Activated CD4-positive, alpha-beta T cell treated with anti-CD3 and anti-CD28 coated beads, Interleukin-2, Interleukin-4, amounts not matched to agents 100 ng/mL and 50 ng/mL, durations not matched to agents 16 hours and 8 hours (primary cell): Measurements from ENCODE around the gene UBAC1.
"Not testable (repeated sequence)": the region's sequence is repeated elsewhere in the genome, so short reads cannot be mapped to it uniquely, and the experiment has no call there.

Source experiments
- DNase-seq: peaks from one replicate; pipeline ENCODE4 v3.0.0-alpha.2; 2020; ENCODE audit warnings: low spot score

The UBAC1 gene

DNA sequence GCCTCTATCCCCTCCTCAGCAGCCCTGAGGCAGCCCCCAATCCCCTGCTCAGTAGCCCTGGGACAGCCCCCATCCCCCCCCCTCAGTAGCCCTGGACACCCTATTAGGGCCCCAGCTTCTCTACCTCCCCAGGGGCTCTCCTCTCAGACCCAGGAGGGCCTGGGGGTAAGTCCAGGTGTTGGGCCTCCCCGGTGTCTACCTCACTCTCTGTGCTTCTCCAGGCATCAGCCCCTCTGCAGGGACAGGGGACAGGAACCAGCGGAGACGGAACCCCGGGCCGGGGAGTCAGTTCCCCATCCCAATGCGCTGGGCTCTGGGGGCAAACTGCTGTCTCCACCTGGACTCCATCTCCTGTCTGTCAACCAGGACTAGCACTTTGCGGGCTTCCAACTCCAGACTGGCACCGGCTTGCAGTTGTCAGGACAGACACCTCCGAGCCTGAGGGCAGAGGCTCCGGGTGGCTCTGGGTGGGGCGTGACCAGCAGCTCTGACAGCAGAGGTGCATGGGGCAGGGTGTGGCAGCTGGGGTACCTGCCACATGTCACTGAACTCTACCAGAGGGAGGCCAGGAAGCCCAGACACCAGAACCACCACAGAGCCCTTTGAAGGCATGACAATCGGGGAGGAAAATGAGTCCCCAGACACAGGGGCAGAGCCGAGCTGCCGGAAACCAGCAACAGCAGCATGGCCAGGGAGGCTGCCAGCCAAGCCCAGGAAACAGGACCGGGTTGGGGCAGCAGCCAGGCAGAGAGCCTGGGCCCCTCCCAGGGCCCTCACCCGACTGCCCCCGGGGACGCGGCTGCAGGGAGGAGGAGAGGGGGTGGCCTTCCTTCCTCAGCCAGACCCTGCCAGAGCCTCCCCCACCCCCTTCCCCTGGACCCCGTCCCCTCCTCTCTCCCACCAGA lies 17.7 kb upstream of the UBAC1 start:
- DNase-seq, result peak; percentile 17

DNA sequence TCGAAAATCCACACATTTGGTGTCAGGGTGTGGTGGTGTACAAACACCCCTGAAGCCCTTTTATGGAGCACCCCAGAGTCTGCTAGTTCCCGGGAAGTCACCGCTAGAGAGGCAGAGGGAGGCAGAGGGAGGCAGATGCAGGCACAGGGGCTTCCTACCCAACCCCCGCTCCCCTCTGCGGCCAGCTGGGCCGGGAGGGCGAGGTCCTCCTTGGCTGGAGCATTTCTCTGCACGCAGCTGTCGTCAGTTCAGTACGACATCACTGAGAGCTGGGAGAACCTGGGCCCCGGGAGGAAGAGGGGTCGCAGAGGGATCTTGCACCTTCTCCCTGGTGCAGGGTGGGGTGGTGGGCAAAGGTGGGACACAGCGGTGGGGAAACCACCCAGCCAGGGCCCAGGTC lies 15.8 kb upstream of the UBAC1 start:
- no peak for DNase-seq

DNA sequence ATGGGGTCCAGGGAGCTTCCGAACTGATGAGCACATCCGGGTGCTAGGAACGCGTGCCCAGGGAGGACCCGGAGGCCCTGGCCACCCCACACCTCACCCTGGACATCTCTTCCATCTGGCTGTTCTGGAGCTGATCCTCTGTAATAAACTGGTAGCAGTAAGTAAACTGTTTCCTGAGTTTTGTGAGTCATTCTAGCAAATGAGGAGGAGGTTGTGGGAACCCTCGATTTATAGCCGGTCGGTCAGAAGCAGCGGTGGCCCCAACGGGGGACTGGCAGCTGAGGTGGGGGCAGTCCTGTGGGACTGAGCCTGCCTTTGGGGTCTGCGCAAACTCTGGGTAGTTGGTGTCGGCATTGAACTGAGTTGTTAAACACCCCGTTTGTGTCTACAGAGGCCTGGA lies 15.4 kb upstream of the UBAC1 start:
- DNase-seq, result no peak

DNA sequence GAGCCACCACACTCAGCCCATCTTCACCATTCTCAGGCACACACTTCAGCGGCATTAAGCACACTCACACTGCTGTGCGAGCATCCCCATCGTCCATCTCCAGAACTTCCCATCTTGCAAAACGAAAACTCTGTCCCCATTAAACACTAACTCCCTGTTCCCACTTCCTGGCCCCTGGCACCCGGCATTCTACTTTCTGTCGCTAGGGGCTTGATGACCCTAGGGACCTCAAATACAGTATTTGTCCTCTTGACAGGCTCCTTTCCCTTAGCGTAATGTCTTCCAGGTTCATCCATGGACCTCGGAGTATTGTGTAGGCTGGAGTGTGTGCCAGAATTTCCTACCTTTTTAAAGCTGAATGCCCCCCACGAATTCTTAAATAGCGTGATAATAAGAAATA lies 14.7 kb upstream of the UBAC1 start:
- DNase-seq, result no peak

DNA sequence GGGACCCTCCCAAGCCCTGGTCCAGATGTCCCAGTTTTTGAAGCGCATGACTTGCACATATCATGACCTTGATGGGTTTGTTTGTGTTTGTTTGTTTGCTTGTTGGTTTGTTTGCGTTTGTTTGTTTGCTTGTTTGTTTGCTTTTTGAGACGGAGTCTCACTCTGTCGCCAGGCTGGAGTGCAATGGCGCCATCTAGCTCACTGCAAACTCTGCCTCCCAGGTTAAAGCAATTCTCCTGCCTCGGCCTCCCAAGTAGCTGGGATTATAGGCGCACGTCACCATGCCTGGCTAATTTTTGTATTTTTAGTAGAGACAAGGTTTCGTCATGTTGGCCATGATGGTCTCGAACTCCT lies 13.0 kb upstream of the UBAC1 start:
- no peak for DNase-seq

DNA sequence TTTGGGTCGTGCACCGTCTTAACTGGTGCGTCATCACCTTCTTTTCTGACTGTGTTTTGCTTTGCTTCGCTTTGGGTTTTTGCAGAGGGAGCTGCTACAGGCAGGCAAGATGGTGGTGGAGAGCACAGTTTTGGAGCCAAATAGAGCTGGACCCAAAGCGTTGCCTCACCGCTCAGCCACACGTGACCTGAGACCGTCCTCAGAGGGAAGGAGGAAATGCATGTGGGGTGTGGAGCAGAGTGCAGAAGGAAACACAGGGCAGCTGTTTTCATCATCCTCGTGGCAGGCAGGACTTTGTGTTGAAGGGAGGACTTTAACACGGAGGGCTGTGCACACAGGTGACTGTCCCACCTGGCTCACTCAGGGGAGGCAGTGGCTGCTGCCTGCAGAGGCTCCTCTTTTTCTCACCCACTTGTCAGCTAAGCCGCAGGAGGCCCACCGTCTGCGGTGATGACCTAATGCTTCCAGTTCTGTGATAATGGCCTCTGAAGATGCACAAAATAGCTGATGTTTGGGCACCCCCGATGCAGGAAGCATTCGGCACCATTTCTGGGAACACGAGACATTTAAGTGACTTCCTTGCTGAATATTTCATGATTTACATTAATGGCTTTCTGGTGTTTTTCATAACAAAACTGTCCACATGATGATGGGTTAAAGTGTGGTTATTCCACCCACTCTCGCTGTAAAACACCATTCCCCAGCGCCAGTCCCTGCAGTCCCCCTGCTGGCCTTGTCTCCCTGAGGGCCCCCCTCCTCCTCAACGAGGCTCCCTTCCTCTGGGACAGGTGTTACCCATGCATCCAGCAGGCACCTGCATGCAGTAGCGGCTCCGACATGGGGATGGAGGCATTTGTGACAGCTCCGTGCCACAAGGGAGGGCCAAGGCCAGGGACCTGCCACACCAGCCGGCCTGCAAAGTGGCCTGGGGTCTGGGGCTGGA lies 12.4 kb upstream of the UBAC1 start:
- DNase-seq, result no peak

DNA sequence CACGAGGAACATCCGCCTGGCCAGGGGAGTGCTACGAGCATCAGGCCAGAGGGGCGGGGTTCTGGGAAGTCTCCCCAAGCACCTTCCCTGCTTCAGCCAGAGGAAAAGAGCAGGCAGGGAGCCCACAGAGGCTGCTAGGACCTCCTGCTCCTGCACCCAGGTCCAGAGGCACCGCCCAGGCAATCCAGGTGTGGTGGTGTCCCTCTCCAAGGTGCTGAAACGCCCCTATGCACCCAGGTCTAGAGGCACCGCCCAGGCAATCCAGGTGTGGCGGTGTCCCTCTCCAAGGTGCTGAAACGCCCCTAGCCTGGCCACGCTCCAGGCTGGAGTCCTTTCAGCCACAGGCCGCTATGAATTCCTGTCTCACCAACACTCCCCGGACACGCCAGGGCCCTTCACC lies 10.7 kb upstream of the UBAC1 start:
- no peak for DNase-seq

DNA sequence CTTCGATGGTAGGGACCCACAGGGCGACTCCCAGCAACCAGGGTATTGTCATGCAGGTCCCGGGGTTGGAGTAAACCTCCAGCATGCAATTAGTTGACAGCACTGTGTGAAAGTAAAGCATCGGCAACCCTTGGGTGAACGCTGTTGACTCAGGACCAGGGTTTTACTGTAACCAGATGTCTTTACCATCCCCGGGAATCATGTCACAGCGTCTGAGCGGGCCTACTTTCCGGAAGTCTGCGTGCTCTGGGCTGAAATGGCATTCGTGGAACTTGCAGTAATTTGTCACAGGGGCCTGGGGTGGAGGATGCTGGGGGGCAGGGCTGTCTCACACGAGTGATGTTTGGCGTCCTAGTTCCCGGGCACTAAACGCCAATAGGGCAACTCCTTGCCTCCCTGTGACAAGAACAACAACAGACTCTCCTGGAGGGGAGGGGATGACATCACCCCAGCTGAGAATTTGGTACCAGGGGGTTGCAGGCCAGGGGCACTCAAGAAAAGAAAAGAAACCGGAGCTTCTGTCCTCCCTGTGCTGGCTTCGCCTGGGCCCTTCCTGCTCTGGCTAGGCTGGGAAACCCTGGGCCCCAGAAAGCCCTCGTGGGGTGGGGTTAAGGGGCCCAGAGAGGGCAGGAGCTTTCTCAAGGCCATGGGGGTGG lies 10.1 kb upstream of the UBAC1 start:
- no peak for DNase-seq

DNA sequence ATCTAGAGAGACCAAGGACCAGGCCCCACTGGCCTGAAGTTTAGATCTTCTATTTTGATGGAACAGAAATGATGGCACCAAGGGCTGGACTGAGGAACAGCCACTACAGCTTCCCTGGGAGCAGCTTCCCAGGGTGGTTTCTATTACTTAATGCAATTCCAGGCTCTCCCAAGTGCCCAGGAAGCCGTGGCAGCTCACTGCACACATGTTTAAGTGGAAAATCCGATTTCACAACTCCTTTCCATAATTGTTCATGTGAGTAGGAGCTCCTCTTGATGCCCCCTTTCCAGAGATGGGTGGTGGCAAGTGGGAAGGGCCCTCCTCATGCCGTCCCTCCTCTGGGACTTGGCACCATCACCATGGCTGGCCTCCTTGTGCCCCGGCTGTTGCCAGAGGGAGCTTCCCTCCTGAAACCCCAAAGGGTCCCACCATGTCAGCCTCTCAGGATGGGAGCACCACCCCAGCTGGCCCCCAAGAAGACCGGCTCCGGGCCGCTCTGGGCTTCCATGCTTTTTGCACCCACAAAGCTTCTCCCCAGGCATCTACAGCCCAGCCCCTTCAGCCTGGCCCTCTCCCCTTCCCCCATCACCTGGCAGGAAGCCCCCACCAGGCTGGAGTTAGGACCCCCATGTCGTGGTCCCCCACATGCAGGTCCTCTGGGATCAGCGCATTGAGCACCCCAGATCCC lies 9.1 kb upstream of the UBAC1 start:
- no peak for DNase-seq

DNA sequence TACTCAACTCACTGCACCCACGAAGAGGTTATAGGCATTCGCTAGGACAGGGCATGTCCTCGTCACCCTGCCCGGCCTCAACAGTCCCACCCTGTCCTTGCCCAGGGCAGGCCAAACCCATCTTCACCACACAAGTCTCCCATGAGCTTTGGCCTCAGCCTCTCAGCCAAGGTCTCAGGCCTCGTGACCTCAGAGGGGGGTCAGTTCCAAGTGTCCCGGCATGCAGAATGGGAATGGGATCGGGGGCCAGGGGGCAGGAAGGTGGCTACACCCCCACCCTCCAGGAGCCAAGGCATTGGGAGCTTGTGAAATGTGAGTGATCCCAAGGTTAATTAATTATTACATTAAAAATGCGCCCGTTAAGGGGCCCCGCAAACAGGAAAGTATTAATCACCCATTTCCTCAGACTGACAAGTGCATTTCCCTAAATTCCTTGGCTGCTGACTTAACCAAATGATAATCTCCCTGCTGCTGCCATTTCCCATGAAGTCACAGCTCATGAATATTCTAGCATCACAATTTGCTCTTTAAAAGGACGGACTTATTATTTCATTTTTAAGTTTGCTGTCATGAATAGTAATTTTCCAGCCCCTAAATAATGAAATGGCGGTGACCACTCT lies 8.0 kb upstream of the UBAC1 start:
- DNase-seq, result no peak

DNA sequence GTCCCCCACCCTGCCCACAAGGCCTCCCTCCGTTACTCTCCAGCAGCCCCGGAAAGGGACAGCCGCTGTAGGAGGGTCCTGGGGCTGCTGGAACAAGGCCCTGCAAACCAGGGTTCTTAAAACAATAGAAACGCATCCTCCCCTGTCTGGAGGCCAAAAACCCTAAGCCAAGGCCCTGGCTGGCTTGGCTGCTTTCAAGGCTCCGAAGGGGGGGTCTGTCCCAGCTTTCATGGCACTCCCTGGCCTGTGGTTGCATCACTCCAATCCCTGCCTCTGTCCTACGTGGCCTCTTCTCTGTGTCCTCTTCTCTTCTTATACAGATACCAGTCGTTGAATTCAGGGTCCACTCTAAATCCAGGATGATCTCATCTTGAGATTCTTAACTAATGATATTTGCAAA lies 7.4 kb upstream of the UBAC1 start:
- DNase-seq, result no peak

DNA sequence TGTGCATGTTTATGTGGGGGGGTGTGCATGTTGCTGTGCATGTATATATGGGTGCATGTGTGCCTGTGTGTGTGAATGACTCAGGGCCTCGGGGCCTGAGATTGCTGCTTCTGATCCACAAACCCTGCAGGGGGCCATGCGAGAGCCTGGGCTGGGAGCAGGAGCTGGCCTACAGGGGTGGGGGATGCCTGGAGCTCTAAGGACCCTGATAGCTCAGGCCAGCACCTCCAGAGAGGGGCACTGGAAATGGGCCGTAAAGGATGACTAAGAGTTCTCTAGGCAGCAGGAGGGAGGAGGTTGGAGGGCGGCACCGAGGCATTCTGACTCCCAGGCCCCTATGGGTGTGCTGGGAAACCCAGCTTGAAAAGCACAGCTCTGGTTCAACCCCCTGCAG lies 6.9 kb upstream of the UBAC1 start:
- no peak for DNase-seq

DNA sequence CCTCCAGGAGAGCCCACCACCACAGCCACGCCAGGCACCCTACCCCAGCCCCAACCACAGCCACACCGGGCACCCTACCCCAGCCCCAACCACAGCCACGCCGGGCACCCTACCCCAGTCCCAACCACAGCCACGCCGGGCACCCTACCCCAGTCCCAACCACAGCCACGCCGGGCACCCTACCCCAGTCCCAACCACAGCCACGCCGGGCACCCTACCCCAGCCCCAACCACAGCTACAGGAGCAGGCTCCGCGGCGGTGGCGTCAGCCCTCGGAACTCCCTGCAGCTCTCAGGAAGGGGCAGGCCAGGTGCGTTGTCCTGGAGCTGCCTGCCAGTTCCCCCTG lies 5.7 kb upstream of the UBAC1 start:
- not testable (repeated sequence) for DNase-seq

DNA sequence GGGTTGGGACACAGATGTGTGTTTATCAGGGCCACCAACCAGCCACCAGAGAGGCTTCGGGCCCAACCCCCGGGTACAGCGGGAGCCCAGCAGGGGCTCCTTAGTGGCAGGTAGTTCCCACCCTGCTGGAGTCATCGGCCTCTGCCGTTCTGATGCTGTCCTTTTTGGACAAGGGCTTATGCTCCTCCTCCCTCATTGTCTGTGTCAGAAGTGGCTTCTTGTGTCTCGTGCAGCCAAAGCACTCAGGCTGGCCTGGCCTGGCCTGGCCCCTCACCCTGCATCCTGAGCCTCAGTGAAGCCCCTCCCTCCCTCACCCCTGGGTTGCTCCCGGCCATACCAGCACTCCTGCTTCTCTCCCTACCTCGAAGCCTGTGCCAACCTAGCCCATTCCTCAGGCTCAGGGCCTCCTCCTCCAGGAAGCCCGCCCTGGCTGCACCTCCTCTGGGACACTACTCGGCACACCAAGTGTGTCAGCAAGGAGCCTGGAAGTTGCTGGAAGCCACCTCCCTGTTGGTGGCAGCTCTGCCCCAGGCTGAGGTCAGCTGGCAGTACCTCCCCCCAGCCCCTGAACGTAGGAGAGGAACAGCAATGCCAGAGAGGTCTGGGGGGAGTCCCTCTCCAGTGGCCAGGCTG lies 4.1 kb upstream of the UBAC1 start:
- no peak for DNase-seq

DNA sequence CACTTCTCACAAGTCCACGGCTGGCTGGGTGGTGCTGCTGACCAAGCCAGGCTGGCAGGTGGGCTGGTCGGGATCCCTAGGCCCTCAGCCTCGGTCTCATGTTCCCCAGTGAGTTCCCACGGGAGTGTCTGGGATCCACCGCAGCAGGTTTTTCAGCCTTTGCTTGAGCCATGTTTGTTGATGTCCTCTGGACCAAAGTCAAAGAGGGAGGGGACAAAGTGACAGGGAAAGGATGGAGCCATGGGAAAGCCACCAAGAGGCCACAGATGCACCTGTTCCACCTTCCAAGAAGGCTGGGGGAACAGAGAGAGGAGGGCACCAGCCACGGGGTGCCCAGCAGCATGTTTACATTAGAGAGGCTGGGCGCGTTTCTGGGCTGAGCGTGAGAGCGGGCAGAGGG lies 2.8 kb upstream of the UBAC1 start:
- DNase-seq, result no peak

DNA sequence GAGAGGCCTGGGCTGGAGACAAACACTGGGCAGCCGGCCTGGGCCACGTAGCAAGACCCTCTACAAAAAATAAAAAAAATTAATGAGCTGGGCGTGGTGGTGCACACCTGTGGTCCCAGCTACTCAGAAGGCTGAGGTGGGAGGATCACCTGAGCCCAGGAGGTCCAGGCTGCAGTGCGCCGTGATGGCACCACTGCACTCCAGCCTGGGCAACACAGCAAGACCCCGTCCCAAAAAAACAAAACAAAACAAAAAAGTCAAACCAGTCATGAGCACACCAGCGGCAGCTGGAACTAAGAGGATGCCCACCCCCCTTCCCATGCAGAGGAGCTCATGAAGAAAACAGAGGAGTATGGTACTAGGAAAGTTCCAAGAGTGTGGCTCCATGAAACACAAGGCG lies 2.2 kb upstream of the UBAC1 start:
- no peak for DNase-seq

DNA sequence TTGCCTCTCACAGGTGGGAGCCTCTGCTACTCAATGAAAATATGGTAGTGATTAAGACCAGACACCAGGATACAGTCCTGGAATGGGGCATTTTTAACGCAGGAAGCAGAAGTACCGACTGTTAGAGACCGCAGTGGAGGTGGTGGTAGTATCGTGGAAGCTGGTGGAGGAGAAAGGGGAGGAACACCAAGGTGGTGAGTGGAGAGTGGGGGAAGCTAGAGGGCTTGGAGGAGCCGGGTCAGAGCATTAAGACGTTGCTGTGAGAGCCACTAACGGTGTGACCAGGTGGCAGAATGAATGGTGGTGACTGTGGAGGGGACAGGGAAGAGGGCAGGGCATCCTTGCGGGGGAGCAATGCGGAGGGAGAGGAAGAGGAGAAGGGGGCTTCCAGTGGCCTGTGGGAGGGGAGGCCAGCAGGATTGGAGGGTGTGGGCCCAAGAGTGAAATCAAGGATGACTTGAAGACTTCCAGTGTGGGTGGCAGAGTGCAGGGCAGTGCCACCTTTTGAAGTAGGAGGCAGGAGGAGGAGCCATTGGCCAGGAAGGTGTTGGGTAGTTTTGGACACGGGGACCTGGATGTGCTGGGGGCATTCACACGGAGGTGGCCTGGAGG lies 1.6 kb upstream of the UBAC1 start:
- DNase-seq, result no peak

DNA sequence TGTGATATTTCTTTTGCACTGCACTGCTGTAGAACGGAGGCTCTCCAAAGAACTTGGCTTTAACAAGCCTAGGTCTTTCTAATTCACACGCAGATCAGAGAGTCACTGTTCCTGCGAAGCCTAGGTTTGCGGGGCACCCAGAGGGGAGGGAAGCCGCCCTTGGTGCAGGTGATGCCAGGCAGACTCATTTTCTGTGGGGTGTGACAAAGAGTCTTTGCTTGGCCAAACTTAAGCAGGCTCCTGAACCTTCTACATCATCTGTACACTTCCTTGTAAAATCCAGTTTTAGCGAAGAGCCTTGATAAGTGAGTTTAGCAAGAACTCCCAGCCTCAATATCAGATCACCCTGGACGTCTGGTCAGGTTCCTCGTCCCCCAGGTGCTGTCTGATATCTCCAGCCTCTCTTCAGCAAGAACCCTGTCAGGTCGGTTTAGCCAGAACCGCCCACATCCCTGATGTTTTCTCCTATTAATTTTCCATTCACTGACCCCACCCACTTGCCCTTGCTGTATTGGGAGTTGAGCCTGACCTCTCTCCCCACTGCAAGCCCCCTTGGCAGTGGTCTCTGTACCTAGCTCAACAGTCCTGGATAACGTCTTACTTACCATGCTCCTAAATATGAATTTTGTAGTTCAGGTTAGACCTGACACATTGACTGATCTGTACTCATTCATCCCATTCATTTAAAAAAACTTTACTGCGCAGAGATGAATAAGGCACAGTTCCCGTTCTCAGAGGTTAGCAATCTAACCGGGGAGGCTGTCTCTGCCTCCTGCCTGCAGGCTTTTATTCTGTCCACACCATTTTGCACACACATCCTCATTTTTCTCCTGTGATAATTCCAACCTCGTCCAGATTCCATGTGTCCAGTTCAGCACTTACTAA lies 880 bp upstream of the UBAC1 start:
- DNase-seq, result no peak

DNA sequence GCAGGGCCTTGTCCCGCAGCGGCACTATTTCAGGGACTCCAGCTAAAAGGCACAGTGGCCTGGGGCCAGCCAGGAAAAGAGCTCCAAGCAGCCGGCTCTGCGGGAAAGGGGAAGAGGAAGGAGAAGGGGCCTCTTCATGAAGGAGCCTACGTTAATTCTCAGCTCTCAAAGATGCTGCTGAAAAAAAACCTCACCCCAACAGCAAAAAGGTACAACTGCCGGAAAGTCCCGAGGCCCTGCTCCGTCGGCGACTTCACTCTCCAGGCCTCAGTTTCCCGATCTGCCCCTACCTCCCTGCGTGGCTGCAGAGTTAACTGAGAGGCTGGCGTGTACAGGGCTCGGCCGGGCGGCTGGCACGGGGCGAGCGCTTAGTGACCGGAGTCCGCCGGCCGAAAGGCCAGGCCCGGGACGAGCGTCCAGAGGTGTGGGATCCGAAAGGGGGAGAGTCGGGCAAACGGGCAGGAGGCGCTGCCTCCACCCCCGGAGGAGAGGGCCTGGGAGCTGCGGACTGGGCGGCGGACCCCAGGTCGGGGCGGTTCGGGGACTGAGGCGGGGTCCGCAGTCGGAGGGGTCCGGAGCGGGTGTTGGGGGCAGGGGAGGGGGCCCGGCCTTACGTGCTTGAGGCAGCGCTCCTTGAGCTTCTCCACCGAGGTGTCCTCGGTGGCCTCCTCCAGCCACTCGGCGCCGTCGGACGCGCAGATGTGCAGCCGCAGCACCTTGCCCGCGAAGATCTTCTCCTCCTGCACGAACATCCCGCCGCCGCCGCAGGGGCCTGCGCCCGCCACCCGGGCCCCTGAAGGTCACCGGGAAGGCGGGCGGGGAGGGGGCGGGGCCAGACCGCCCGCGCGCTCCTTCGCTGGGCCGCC lies 529 bp downstream of the UBAC1 start:
- no peak for DNase-seq
